GM23338 (cell line): Measurements from ENCODE around the gene WNK2.

Experiments used
- CTCF ChIP-seq, 2 experiments: fragments of 200-600 bp in 1 of 2; sonication (generic) in 1 of 2; conservative IDR thresholded peaks; 2 replicates each; pipeline versions ENCODE4 v1.5.1 to v1.6.1; 2016 to 2017; ENCODE audit warnings: antibody characterized with exemption in 2 of 2, low read depth in 2 of 2, mild to moderate bottlenecking in 2 of 2, moderate library complexity in 1 of 2
- EZH2 ChIP-seq: fragments of 200-600 bp; sonication (generic); IDR thresholded peaks from one replicate; pipeline ENCODE4 v1.8.0; 2017; ENCODE audit warnings: antibody characterized with exemption, mild to moderate bottlenecking, low read depth; ENCODE audit not compliant: unreplicated experiment
- JUNB ChIP-seq: IDR thresholded peaks from one replicate; pipeline ENCODE4 v1.6.1; 2016; ENCODE audit warnings: antibody characterized with exemption; ENCODE audit not compliant: unreplicated experiment
- POLR2AphosphoS5 ChIP-seq: IDR thresholded peaks from 2 replicates; pipeline ENCODE4 v1.6.1; 2016; ENCODE audit warnings: antibody characterized with exemption, low read depth
- REST ChIP-seq: IDR thresholded peaks from one replicate; pipeline ENCODE4 v1.6.1; 2018; ENCODE audit warnings: antibody characterized with exemption; ENCODE audit not compliant: unreplicated experiment

GRCh38 chr9:93255494-93255867 is 71.5 kb downstream of the WNK2 start:
- TF ChIP-seq REST (no peak), CTCF (conservative IDR thresholded peaks at IDR 0.05; ENCODE audit: low read depth in 2 of 2) (no peak), POLR2AphosphoS5 (no peak), EZH2 (no peak), JUNB (no peak)
